Measurements from ENCODE around the gene SECTM1. TPM values are rescaled to one million over a fixed set of nuclear protein-coding genes. Genes with fewer than 3 reads are reported as not detected.
A peak's percentile ranks its signal among the peaks of the same experiment; 100 is the strongest.

The SECTM1 gene
- total and polyA plus RNA-seq, 2 experiments from 2014 or later: 0.21 to 1.3 TPM

DNA sequence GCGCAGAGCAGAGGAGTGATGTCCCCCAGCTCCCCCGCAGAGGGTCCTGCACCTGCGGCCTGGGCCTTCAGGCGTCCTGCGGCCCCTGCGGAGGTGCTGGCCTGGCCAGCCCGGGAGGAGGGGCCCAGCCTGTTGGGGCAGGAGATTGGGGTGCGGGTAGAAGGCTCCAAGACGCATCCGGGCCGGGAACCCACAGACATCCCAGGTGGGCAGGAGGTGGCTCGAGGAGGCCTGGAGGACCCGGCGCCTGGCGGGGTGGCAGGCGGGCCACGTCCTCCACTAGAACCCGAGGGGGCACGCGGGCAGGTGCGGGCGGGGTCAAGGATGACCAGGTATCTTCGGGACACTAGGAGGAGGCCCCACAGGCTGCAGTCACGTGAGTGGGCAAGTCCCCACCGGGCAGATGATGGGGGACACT is 647 bp upstream of the SECTM1 start:
- Histone ChIP-seq H3K79me2 (replicated peaks; ENCODE audit: insufficient read depth) (no peaks in the 10 kb centered on the region), H3K4me2 (0 out of 2 replicates have a peak overlapping the region, but pooled peaks have one; percentile 55), H4K20me1 (replicated peaks; ENCODE audit: insufficient read depth) (0 out of 2 replicates have a peak, but pooled peaks cover 5% of the 10 kb centered on the region), H3K9me2 (ENCODE audit: insufficient read depth) (no peaks in the 10 kb centered on the region), H3K4me1 (ENCODE audit: insufficient read depth) (peaks cover 7% of the 10 kb centered on the region), H3K27me3 (ENCODE audit: insufficient read depth) (peaks cover 62% of the 10 kb centered on the region), H3K36me3 (ENCODE audit: insufficient read depth) (no peaks in the 10 kb centered on the region), H2AFZ (no peak overlapping the region), H3K4me3 (peak overlapping the region; percentile 60), H3F3A (replicated peaks; ENCODE audit: low read depth) (no peaks in the 10 kb centered on the region), H3K27ac (ENCODE audit: low read depth) (no peak overlapping the region)
- no peaks in the 10 kb centered on the region; the same call in 2 of the 3 replicates for H3K36me3 Mint-ChIP-seq (ENCODE audit: low read depth)
- H3K4me1 Mint-ChIP-seq: peaks cover 26% of the 10 kb centered on the region
- peaks cover 68% of the 10 kb centered on the region for H3K27me3 Mint-ChIP-seq (ENCODE audit: insufficient read depth, low read depth, poor library complexity)
- H3K9me3 Mint-ChIP-seq: no peaks in the 10 kb centered on the region; the same call in 2 of the 3 replicates
- H3K27ac Mint-ChIP-seq: no peak overlapping the region
- DNase-seq (ENCODE audit: low spot score): no peak
- ATAC-seq: peak; percentile 7; the same call in 2 of the 3 replicates
- H3K4me3 Mint-ChIP-seq: no peak overlapping the region; the same call in 2 of the 3 replicates
- TF ChIP-seq EZH2phosphoT487 (IDR thresholded peaks at IDR 0.05; ENCODE audit: unreplicated experiment): no peak
- no peak for TF ChIP-seq NANOG (IDR thresholded peaks at IDR 0.05; ENCODE audit: borderline replicate concordance)
- TF ChIP-seq, protein P1, sequence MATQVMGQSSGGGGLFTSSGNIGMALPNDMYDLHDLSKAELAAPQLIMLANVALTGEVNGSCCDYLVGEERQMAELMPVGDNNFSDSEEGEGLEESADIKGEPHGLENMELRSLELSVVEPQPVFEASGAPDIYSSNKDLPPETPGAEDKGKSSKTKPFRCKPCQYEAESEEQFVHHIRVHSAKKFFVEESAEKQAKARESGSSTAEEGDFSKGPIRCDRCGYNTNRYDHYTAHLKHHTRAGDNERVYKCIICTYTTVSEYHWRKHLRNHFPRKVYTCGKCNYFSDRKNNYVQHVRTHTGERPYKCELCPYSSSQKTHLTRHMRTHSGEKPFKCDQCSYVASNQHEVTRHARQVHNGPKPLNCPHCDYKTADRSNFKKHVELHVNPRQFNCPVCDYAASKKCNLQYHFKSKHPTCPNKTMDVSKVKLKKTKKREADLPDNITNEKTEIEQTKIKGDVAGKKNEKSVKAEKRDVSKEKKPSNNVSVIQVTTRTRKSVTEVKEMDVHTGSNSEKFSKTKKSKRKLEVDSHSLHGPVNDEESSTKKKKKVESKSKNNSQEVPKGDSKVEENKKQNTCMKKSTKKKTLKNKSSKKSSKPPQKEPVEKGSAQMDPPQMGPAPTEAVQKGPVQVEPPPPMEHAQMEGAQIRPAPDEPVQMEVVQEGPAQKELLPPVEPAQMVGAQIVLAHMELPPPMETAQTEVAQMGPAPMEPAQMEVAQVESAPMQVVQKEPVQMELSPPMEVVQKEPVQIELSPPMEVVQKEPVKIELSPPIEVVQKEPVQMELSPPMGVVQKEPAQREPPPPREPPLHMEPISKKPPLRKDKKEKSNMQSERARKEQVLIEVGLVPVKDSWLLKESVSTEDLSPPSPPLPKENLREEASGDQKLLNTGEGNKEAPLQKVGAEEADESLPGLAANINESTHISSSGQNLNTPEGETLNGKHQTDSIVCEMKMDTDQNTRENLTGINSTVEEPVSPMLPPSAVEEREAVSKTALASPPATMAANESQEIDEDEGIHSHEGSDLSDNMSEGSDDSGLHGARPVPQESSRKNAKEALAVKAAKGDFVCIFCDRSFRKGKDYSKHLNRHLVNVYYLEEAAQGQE (IDR thresholded peaks at IDR 0.05; ENCODE audit: unreplicated experiment): no peak
- no peak for TF ChIP-seq EZH2 (IDR thresholded peaks at IDR 0.05; ENCODE audit: low read depth, unreplicated experiment)
- TF ChIP-seq POLR2AphosphoS5 (IDR thresholded peaks at IDR 0.05; ENCODE audit: low read depth): no peak
- TF ChIP-seq, protein P2, sequence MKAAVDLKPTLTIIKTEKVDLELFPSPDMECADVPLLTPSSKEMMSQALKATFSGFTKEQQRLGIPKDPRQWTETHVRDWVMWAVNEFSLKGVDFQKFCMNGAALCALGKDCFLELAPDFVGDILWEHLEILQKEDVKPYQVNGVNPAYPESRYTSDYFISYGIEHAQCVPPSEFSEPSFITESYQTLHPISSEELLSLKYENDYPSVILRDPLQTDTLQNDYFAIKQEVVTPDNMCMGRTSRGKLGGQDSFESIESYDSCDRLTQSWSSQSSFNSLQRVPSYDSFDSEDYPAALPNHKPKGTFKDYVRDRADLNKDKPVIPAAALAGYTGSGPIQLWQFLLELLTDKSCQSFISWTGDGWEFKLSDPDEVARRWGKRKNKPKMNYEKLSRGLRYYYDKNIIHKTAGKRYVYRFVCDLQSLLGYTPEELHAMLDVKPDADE (IDR thresholded peaks at IDR 0.05): no peak
- TF ChIP-seq ZNF331 (CRISPR knock-in tag; IDR thresholded peaks at IDR 0.05; ENCODE audit: low read depth): no peak
- TF ChIP-seq, protein P3, sequence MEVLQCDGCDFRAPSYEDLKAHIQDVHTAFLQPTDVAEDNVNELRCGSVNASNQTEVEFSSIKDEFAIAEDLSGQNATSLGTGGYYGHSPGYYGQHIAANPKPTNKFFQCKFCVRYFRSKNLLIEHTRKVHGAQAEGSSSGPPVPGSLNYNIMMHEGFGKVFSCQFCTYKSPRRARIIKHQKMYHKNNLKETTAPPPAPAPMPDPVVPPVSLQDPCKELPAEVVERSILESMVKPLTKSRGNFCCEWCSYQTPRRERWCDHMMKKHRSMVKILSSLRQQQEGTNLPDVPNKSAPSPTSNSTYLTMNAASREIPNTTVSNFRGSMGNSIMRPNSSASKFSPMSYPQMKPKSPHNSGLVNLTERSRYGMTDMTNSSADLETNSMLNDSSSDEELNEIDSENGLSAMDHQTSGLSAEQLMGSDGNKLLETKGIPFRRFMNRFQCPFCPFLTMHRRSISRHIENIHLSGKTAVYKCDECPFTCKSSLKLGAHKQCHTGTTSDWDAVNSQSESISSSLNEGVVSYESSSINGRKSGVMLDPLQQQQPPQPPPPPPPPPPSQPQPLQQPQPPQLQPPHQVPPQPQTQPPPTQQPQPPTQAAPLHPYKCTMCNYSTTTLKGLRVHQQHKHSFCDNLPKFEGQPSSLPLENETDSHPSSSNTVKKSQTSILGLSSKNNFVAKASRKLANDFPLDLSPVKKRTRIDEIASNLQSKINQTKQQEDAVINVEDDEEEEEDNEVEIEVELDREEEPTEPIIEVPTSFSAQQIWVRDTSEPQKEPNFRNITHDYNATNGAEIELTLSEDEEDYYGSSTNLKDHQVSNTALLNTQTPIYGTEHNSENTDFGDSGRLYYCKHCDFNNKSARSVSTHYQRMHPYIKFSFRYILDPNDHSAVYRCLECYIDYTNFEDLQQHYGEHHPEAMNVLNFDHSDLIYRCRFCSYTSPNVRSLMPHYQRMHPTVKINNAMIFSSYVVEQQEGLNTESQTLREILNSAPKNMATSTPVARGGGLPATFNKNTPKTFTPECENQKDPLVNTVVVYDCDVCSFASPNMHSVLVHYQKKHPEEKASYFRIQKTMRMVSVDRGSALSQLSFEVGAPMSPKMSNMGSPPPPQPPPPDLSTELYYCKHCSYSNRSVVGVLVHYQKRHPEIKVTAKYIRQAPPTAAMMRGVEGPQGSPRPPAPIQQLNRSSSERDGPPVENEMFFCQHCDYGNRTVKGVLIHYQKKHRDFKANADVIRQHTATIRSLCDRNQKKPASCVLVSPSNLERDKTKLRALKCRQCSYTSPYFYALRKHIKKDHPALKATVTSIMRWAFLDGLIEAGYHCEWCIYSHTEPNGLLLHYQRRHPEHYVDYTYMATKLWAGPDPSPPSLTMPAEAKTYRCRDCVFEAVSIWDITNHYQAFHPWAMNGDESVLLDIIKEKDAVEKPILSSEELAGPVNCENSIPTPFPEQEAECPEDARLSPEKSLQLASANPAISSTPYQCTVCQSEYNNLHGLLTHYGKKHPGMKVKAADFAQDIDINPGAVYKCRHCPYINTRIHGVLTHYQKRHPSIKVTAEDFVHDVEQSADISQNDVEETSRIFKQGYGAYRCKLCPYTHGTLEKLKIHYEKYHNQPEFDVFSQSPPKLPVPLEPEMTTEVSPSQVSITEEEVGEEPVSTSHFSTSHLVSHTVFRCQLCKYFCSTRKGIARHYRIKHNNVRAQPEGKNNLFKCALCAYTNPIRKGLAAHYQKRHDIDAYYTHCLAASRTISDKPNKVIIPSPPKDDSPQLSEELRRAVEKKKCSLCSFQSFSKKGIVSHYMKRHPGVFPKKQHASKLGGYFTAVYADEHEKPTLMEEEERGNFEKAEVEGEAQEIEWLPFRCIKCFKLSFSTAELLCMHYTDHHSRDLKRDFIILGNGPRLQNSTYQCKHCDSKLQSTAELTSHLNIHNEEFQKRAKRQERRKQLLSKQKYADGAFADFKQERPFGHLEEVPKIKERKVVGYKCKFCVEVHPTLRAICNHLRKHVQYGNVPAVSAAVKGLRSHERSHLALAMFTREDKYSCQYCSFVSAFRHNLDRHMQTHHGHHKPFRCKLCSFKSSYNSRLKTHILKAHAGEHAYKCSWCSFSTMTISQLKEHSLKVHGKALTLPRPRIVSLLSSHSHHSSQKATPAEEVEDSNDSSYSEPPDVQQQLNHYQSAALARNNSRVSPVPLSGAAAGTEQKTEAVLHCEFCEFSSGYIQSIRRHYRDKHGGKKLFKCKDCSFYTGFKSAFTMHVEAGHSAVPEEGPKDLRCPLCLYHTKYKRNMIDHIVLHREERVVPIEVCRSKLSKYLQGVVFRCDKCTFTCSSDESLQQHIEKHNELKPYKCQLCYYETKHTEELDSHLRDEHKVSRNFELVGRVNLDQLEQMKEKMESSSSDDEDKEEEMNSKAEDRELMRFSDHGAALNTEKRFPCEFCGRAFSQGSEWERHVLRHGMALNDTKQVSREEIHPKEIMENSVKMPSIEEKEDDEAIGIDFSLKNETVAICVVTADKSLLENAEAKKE (CRISPR knock-in tag; IDR thresholded peaks at IDR 0.05): no peak
- TF ChIP-seq CREB1 (CRISPR knock-in tag; IDR thresholded peaks at IDR 0.05; ENCODE audit: low read depth): no peak
- TF ChIP-seq, protein P4, sequence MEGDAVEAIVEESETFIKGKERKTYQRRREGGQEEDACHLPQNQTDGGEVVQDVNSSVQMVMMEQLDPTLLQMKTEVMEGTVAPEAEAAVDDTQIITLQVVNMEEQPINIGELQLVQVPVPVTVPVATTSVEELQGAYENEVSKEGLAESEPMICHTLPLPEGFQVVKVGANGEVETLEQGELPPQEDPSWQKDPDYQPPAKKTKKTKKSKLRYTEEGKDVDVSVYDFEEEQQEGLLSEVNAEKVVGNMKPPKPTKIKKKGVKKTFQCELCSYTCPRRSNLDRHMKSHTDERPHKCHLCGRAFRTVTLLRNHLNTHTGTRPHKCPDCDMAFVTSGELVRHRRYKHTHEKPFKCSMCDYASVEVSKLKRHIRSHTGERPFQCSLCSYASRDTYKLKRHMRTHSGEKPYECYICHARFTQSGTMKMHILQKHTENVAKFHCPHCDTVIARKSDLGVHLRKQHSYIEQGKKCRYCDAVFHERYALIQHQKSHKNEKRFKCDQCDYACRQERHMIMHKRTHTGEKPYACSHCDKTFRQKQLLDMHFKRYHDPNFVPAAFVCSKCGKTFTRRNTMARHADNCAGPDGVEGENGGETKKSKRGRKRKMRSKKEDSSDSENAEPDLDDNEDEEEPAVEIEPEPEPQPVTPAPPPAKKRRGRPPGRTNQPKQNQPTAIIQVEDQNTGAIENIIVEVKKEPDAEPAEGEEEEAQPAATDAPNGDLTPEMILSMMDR (conservative IDR thresholded peaks at IDR 0.05; ENCODE audit: low read depth in 2 of 2): no peak
- TF ChIP-seq ZNF114 (CRISPR knock-in tag; IDR thresholded peaks at IDR 0.05): no peak
- no peak for TF ChIP-seq JUNB (IDR thresholded peaks at IDR 0.05; ENCODE audit: unreplicated experiment)
